ENCODE data around the gene TSPAN11. TPM values are rescaled to one million over a fixed set of nuclear protein-coding genes. Genes with fewer than 3 reads are reported as not detected.
A peak's percentile ranks its signal among the peaks of the same experiment; 100 is the strongest.

TSPAN11 gene
- total and polyA plus RNA-seq, 2 donors (not counting 1 experiment from before 2014, with no cell fraction given) = not detected

- DNase-seq = no peak
- H3K9me3 Mint-ChIP-seq (ENCODE audit: insufficient read depth) = no peaks in the 10 kb centered on the region
- peaks cover 0 to 27% (median 11%) of the 10 kb centered on the region in 4 experiments for H3K27me3 ChIP-seq (replicated peaks in 1 of 4; ENCODE audit: control extremely low read depth in 1 of 4, control insufficient read depth in 3 of 4, insufficient read depth in 4 of 4, low read length in 3 of 4)
- H2AFZ ChIP-seq (ENCODE audit: insufficient read depth, low read depth, low read length, poor library complexity, severe bottlenecking) = no peak overlapping the region
- no peak overlapping the region for H3K4me2 ChIP-seq (replicated peaks; ENCODE audit: low read depth, low read length, poor library complexity, severe bottlenecking)
- H3K79me2 ChIP-seq (ENCODE audit: control insufficient read depth, insufficient read depth, low read length) = no peaks in the 10 kb centered on the region
- H3K9ac ChIP-seq (ENCODE audit: low read length) = no peak overlapping the region
- intact Hi-C loops (cut with micrococcal nuclease) = no loop called here
- peaks cover 7% of the 10 kb centered on the region for H3K4me1 Mint-ChIP-seq
- no peak overlapping the region for H3K27ac ChIP-seq (ENCODE audit: low read length in 2 of 2)
- no peak for ATAC-seq (ENCODE audit: low read depth)
- H3K9me3 ChIP-seq (ENCODE audit: control extremely low read depth in 1 of 3, control insufficient read depth in 2 of 3, insufficient read depth in 1 of 3, low read length in 2 of 3) = no peaks in the 10 kb centered on the region
- H3K36me3 ChIP-seq (replicated peaks in 1 of 2; ENCODE audit: control extremely low read depth in 1 of 2, control insufficient read depth in 1 of 2, extremely low read depth in 1 of 2, insufficient read depth in 2 of 2, low read length in 1 of 2) = no peaks in the 10 kb centered on the region
- H3K4me3 ChIP-seq (ENCODE audit: control extremely low read depth in 1 of 5, extremely low read depth in 1 of 5, insufficient read depth in 1 of 5, low read depth in 2 of 5, low read length in 4 of 5) = no peak overlapping the region
- ChIA-PET POLR2A (no interaction called here), CTCF (no interaction called here)
- no peak overlapping the region for H3K27ac Mint-ChIP-seq
- WGBS (ENCODE audit: insufficient coverage) = 76% methylated on average over 7 of the region's 11 CpGs
- H4K20me1 ChIP-seq (ENCODE audit: control insufficient read depth, insufficient read depth, low read length, poor library complexity, severe bottlenecking) = no peaks in the 10 kb centered on the region
- H3K4me3 Mint-ChIP-seq = peak overlapping the region; percentile 10
- no peak for TF ChIP-seq CTCF (IDR thresholded peaks at IDR 0.05)
- no peak for TF ChIP-seq EZH2 (IDR thresholded peaks at IDR 0.05; ENCODE audit: borderline replicate concordance, insufficient read depth, low read depth, low read length, poor library complexity, severe bottlenecking)
- peaks cover 56% of the 10 kb centered on the region for H3K27me3 Mint-ChIP-seq
- H3K4me1 ChIP-seq (ENCODE audit: control insufficient read depth in 2 of 2, insufficient read depth in 2 of 2, low read length in 2 of 2) = peaks cover 0 to 3% of the 10 kb centered on the region in 2 donors
Measured at GRCh38 chr12:30925607-30926242, 823 bp upstream of the TSPAN11 start.

GRCh38 chr12:30927222-30927611 is 669 bp downstream of the TSPAN11 start:
- DNase-seq = no peak
- Histone ChIP-seq H3K79me2 (ENCODE audit: control insufficient read depth, insufficient read depth, low read length) (no peaks in the 10 kb centered on the region), H3K36me3 (replicated peaks in 1 of 2; ENCODE audit: control extremely low read depth in 1 of 2, control insufficient read depth in 1 of 2, extremely low read depth in 1 of 2, insufficient read depth in 2 of 2, low read length in 1 of 2) (no peaks in the 10 kb centered on the region), H3K27ac (ENCODE audit: low read length in 2 of 2) (no peak overlapping the region), H2AFZ (ENCODE audit: insufficient read depth, low read depth, low read length, poor library complexity, severe bottlenecking) (no peak overlapping the region), H4K20me1 (ENCODE audit: control insufficient read depth, insufficient read depth, low read length, poor library complexity, severe bottlenecking) (no peaks in the 10 kb centered on the region), H3K4me3 (ENCODE audit: control extremely low read depth in 1 of 5, extremely low read depth in 1 of 5, insufficient read depth in 1 of 5, low read depth in 2 of 5, low read length in 4 of 5) (no peak overlapping the region), H3K4me1 (ENCODE audit: control insufficient read depth in 2 of 2, insufficient read depth in 2 of 2, low read length in 2 of 2) (peaks cover 0 to 3% of the 10 kb centered on the region in 2 donors), H3K4me2 (replicated peaks; ENCODE audit: low read depth, low read length, poor library complexity, severe bottlenecking) (no peak overlapping the region), H3K9me3 (ENCODE audit: control extremely low read depth in 1 of 3, control insufficient read depth in 2 of 3, insufficient read depth in 1 of 3, low read length in 2 of 3) (no peaks in the 10 kb centered on the region), H3K9ac (ENCODE audit: low read length) (no peak overlapping the region), H3K27me3 (replicated peaks in 1 of 4; ENCODE audit: control extremely low read depth in 1 of 4, control insufficient read depth in 3 of 4, insufficient read depth in 4 of 4, low read length in 3 of 4) (peaks cover 0 to 27% (median 11%) of the 10 kb centered on the region in 4 experiments)
- Mint-ChIP-seq H3K27me3 (peaks cover 52% of the 10 kb centered on the region), H3K4me3 (peak overlapping the region; percentile 33), H3K27ac (no peak overlapping the region), H3K4me1 (peaks cover 7% of the 10 kb centered on the region), H3K9me3 (ENCODE audit: insufficient read depth) (no peaks in the 10 kb centered on the region)
- no peak for ATAC-seq (ENCODE audit: low read depth)
- no peak for TF ChIP-seq CTCF (IDR thresholded peaks at IDR 0.05)
- no peak for TF ChIP-seq EZH2 (IDR thresholded peaks at IDR 0.05; ENCODE audit: borderline replicate concordance, insufficient read depth, low read depth, low read length, poor library complexity, severe bottlenecking)
- intact Hi-C loops (cut with micrococcal nuclease) = no loop called here
- WGBS (ENCODE audit: insufficient coverage) = 89% methylated on average over 7 of the region's 7 CpGs
- ChIA-PET POLR2A (no interaction called here), CTCF (no interaction called here)
